22Rv1 (cell line): ENCODE measurements around the gene PDE4B.

ENCODE experiments used
- CTCF ChIP-seq: fragments of 450-650 bp; IDR thresholded peaks from 2 replicates; pipeline ENCODE4 v1.5.1; 2017; ENCODE audit warnings: mild to moderate bottlenecking
- ZFX ChIP-seq: fragments of 450-650 bp; IDR thresholded peaks from 2 replicates; pipeline ENCODE4 v1.6.1; 2017; ENCODE audit warnings: antibody characterized with exemption, borderline replicate concordance

- TF ChIP-seq CTCF (no peak), ZFX (no peak)
Measured at GRCh38 chr1:65942476-65942875, 149.8 kb downstream of the PDE4B start.
